Epithelial cell of proximal tubule (primary cell): ENCODE data around the gene PLA2G2C. TPM values are rescaled to one million over a fixed set of nuclear protein-coding genes. Genes with fewer than 3 reads are reported as not detected.
A peak's percentile ranks its signal among the peaks of the same experiment; 100 is the strongest.

Experiments
- DNase-seq: peaks from one replicate; pipeline ENCODE4 v3.0.0-alpha.2; 2011; ENCODE audit warnings: low read depth
- H3K4me3 ChIP-seq: 2 replicates; pipeline ENCODE4 v1.5.1; 2011; ENCODE audit warnings: low read depth, mild to moderate bottlenecking, low read length
- CTCF ChIP-seq: conservative IDR thresholded peaks from 2 replicates; pipeline ENCODE4 v1.5.1; 2012; ENCODE audit warnings: low read depth, mild to moderate bottlenecking, low read length
- total RNA-seq: library from RNA; depleted of rRNA; stranded (reverse); fragments of >200 nt; gene quantifications from 2 replicates; pipeline ENCODE4 v1.2.3, GENCODE V29; 2015

Gene PLA2G2C
- total RNA-seq, 1 donor from 2014 or later, result not detected

GRCh38 chr1:20184481-20184900 is 1.8 kb downstream of the PLA2G2C start:
- H3K4me3 ChIP-seq, result no peak overlapping the region
- peak; percentile 4 for TF ChIP-seq CTCF
- DNase-seq, result no peak

- DNase-seq, result no peak
- H3K4me3 ChIP-seq, result no peak overlapping the region
- TF ChIP-seq CTCF, result no peak
These were observed 2.6 kb downstream of the PLA2G2C start for GRCh38 chr1:20183616-20184271.

DNA sequence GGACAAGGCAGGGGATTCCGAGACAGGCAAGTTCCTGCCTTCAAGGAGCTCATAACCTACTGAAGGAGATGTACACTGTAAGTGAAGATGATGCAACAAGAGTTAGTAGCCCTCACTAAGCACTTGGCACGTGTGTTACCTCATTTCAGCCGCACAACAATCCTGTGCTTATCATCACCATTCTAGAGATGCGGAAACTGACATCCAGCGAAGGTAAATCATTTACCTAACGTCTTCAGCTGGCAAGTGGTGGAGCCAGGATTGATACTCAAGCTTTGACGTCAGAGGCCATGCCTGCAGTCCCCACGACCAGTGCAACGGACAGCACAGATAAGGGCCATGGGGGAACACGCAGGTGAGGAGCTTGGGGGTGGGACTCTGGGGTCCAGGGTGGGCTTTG is 3.3 kb downstream of the PLA2G2C start:
- H3K4me3 ChIP-seq, result no peak overlapping the region
- TF ChIP-seq CTCF, result no peak
- DNase-seq, result no peak

DNA sequence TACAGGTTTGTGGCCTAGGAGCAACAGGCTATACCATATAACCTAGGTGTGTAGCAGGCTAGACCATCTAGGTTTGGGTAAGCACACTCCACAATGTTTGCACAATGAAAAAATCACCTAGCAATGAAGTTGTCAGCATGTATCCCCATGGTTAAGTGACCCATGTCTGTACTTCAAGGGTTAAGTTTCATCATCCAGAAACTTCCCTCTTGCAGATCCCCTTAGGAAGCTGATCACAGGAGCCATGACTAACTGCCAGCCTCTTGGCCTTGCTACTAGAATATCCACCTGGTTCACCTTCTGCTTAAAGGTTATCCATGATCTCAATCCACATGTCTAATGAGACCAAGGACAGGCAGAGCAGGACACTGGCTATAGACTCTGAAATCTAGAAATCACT is 3.9 kb downstream of the PLA2G2C start:
- no peak for DNase-seq
- H3K4me3 ChIP-seq, result no peak overlapping the region
- TF ChIP-seq CTCF, result no peak

DNA sequence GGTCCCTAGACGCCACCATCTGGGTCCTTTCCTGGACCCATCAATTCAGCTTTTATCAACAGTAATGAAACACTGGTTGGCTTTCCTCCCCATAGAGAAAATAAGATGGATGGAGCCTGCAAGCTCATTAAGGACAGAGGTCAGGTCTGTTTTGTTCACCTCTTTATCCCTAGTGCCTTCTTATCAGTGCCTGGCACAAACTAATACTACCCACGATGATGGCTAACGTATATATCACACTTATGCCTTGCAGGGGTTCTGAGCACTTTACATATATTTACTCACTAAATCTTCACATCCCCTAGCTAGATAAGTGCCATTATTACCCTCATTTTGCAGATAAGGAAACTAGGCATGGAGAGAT is 5.5 kb downstream of the PLA2G2C start:
- H3K4me3 ChIP-seq, result no peak overlapping the region
- DNase-seq, result no peak
- TF ChIP-seq CTCF, result no peak

DNA sequence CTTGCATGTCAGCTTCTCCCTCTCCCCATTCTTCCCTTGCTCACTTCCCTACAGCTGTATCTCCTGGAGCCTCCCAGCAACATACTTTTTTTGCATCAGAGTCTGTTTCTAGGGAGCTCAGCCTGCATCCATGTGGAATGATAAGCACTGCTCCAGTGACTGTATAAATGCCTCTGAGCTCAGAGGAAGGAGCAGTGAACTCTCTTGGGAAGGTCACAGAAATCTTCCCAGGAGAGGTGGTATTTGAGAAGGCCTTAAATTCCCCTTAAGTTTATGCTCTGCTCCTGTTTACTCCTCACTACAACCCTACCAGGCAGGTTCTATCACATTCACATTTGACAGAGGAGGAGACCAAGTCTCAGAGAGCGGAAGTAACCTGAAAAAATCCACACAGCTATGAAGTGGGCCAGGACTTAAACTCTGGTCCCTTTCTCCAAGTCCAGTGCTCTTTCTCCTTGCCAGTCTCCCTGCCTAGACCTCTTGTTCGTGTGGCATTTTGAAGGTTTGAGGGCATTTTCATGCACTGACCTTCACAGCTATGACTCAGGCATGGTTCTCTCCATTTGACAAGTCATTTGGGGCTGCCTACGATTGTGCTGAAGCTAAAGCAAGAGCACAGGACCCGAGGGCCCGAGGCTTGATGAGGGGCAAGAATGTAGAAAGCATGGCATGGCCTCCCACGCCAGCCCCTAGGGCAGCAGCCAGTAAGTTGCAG is 6.0 kb downstream of the PLA2G2C start:
- TF ChIP-seq CTCF, result no peak
- no peak overlapping the region for H3K4me3 ChIP-seq
- DNase-seq, result no peak
